GM03348 (cell line): ENCODE results near the gene PRDM8.
"Not testable (repeated sequence)": the region's sequence is repeated elsewhere in the genome, so short reads cannot be mapped to it uniquely, and the experiment has no call there.

Experiments used
- DNase-seq: peaks from one replicate; pipeline ENCODE4 v3.0.0; 2012; ENCODE audit warnings: low spot score

PRDM8 gene

DNA sequence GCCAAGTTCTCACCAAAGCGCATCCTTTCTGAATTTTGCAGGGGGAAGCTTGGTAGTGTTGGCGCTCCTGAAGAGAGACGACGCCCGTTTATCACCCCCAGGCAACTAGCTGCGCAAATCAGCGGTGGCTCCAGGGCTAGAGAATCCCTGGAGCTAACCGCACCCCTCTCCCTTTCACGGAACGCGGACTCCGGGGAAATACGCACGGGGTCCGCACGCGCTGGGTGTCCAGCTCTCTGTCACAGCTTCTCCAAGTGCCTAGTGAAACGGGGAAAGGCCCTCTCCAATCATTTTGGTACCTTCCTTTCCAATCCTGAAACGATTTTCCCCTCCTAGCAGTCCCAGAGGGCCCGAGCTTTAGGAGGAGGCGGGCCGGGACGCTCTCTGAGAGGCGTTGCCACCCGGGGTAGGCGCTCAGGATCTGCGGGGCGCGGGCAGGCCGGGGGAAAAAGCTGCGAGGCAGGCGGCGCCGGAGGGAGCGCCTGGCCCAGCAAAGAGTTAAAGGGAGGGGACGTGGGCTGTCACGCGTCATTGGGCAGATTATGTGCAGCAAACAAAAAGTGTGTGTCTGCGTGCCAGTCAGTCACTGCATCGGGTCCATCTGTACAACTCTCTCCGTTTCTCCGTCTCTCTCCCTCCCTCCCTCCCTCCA lies at the start of gene PRDM8:
PRDM8 (plus strand) TSS at position 582 of the 652 bp plus-strand sequence. CDS start 2,578 bp downstream, outside the sequence.
- peak; percentile 62 for DNase-seq

DNA sequence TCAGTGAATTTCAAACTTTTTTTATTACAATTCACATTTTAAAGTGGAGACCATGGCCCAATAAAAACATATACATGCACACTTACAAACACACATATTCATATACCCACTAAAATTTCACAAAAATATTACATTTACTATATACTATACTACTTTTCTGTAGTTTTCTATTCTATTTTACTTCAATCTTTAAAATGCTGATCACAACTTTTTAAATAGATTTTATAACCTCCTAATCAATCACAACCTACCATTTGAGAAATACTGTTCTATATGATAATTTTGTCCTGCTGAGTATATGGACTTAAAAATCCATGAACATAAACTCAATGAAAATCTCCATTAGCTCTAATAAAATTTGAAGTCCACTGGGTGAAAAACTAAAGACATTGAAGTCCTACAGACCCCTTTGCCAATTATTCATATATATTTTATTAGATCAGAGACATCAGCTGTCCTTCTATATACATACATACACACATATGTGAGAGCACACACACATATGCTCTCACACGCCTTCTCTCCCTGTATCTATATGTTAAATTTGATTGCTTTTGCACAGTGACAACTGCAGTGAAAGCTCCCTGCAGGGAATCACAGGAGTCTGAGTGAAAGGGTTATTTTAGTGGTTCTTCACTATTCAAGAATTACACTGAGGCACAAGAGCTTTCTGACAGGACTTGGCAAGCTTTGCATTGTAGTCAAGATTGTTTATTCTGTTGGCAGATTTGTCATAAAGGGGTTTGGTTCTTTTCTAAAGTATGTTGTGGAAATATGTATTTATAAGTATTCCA lies 46.7 kb upstream of the PRDM8 start:
- no peak for DNase-seq

- no peak for DNase-seq
These were observed 45.3 kb upstream of the PRDM8 start for GRCh38 chr4:80151981-80152380.

DNA sequence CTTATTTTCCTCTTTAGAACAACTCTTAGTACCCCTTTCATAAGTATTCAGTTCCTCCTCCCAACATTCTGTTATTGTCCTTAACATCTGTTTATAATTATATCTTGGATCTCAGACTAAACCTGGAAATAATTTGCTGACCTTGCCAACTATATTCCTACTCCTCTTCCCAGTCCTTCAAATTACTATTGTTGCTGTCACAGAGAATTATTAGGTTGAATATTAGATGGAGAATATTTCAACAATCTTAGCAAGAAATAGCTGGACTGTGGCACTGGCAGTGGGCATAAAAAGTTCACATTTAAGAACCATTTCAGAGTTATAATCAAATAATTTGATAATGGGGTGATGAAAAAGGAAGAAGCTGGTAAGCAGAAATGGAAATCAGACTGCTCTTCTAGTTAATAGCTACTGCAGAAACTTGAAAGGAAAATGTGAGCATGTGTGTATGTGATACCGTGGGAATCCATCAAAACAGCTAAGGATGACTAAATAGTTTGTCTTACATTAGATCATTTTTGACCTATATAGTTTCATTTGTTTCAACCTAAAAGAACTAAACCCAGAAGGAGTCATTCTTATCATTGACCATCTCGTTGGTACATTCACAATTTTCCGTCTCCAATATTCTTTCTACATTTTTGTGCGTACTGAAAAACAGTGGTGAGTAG lies 43.3 kb upstream of the PRDM8 start:
- DNase-seq: peak; percentile 33

GRCh38 chr4:80154545-80154933 lies 42.8 kb upstream of the PRDM8 start:
- DNase-seq: no peak

GRCh38 chr4:80155316-80155982 lies 41.9 kb upstream of the PRDM8 start:
- DNase-seq: no peak

GRCh38 chr4:80156410-80156809 lies 40.9 kb upstream of the PRDM8 start:
- no peak for DNase-seq

DNA sequence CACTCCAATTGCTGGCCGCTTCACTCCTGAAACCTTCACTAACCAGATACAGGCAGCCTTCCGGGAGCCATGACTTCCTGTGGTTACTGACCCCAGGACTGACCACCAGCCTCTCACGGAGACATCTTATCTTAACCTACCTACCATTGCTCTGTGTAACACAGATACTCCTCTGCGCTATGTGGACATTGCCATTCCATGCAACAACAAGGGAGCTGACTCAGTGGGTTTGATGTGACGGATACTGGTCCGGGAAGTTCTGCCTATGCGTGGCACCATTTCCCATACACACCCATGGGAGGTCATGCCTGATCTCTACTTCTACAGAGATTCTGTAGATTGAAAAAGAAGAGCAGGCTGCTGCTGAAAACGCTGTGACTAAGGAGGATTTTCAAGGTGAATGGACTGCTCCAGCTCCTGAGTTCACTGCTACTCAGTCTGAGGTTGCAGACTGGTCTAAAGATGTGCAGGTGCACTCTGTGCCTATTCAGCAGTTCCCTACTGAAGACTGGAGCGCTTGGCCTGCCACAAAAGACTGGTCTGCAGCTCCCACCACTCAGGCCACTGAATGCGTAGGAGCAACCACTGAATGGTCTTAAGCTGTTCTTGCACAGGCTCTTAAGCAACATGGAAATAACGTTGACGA lies 35.8 kb upstream of the PRDM8 start:
- DNase-seq: no peak

DNA sequence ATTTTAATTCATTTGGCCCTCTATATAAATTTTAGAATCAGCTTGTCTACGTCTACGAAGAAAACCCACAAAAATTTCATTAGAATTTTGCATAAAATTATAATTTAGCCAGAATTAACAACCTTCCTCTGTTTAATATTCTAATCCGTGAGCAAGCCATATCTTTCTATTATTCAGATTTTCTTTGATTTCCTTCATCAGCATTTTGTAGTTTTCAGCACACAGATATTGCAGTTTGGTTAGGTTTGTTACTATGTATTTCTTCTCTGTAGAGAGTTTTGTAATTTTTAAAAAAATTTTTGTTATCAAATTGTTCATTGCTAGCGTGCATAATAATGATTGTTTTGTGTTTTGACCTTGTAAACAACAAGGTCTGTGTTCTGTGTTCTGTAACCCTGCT lies 34.9 kb upstream of the PRDM8 start:
- DNase-seq: no peak

DNA sequence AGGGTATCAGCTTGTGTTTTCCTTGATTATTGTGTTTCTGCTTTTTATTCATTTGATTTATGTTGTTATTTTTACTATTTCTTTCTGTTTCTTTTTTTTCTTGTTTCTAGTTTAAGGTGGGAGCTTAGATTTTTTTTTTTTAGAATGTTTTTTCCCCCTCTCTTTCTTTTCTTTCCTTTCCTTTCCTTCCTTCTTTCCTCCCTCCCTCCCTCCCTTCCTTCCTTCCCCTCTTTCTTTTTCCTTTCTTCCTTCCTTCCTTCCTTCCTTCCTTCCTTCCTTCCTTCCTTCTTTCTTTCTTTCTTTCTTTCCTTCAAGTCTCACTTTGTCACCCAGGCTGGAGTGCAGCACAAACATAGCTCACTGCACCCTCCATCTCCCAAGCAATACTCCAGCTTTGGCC lies 31.4 kb upstream of the PRDM8 start:
- DNase-seq: no peak

- peak; percentile 68 for DNase-seq
These were observed 26.1 kb upstream of the PRDM8 start for GRCh38 chr4:80171251-80171650.

GRCh38 chr4:80171656-80172055 lies 25.6 kb upstream of the PRDM8 start:
- no peak for DNase-seq

GRCh38 chr4:80172203-80172602 lies 25.1 kb upstream of the PRDM8 start:
- no peak for DNase-seq

DNA sequence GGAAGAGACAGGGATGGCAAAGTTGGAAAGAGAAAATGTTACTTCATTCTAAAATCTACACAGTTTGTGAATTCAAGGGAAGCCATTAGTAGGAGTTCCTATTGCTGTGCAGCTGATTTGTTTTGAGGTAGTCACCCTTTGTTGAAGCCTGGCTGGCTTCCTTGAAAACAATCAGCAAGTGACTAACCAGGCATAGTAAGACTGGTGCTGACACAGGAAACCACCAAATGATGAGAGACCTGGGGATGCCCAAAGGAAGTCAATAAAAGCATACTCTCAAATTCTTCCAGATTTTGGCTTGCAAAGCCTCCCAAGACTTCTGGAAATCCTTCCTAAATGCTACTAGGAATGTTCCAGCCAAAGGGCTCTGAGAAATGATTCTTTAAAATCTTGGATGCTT lies 23.9 kb upstream of the PRDM8 start:
- DNase-seq: peak; percentile 65

- peak; percentile 54 for DNase-seq
These were observed 23.5 kb upstream of the PRDM8 start for GRCh38 chr4:80173841-80174240.

DNA sequence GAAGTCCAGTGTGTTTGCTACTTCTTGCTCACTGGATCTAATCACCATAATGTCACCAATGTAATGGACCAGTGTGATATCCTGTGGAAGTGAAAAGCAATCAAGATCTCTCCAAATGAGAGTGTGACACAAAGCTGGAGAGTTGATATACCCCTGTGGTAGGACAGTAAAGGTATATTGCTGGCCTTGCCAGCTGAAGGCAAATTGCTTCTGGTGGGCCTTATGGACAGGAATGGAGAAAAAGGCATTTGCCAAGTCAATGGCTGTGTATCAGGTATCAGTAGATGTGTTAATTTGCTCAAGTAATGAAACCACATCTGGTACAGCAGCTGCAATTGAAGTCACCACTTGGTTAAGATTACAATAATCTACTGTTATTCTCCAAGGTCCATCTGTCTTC lies 19.5 kb upstream of the PRDM8 start:
- not testable (repeated sequence) for DNase-seq

- DNase-seq: no peak
These were observed 18.3 kb upstream of the PRDM8 start for GRCh38 chr4:80178964-80179363.

DNA sequence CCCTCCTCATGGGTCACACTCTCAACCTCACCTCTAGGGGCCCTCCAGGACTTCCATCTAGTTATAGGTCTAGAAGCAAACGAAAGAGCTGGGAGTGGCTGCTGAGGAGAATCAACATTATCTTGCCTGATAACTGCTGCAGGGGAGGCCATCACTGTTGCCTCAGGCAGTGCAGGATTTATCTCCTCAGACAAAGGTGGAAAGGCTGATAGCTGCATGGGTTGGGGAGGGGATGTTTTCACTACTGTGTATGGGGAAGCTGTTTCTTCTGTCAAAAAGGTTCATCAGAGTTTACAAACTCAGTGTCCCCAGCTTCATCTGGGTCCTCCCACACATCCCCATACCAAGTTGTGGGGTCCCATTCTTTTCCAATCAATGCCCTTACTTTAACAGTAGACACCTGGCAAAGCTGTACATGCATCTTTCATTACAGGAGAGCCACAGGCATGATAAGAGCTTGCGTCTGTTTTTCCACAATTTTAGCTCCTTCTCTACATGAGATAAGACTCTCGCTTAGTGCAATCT lies 17.6 kb upstream of the PRDM8 start:
- DNase-seq: no peak

GRCh38 chr4:80180743-80181142 lies 16.6 kb upstream of the PRDM8 start:
- no peak for DNase-seq

- DNase-seq: no peak
These were observed 15.0 kb upstream of the PRDM8 start for GRCh38 chr4:80182237-80182866.
